ENCODE data around the gene PTGES2. TPM values are rescaled to one million over a fixed set of nuclear protein-coding genes. Genes with fewer than 3 reads are reported as not detected.

PTGES2 gene
- polyA plus RNA-seq, 1 donor from 2014 or later = 55.9 TPM

GRCh38 chr9:128100581-128100980, 26.9 kb downstream of the PTGES2 start:
- no peaks in the 10 kb centered on the region for H4K20me1 ChIP-seq (ENCODE audit: insufficient read depth)
- H3K27ac ChIP-seq (ENCODE audit: low read length) = no peak overlapping the region
- H3K9me3 ChIP-seq (ENCODE audit: low read length) = no peaks in the 10 kb centered on the region
- TF ChIP-seq EZH2 (IDR thresholded peaks at IDR 0.05; ENCODE audit: borderline replicate concordance, insufficient read depth, low read length, poor library complexity, severe bottlenecking) (no peak), SMC3 (conservative IDR thresholded peaks at IDR 0.05; ENCODE audit: poor library complexity) (no peak), EP300 (conservative IDR thresholded peaks at IDR 0.05; ENCODE audit: poor library complexity, severe bottlenecking) (no peak), RAD21 (conservative IDR thresholded peaks at IDR 0.05) (no peak), POLR2AphosphoS5 (IDR thresholded peaks at IDR 0.05) (no peak), MXI1 (conservative IDR thresholded peaks at IDR 0.05; ENCODE audit: poor library complexity, severe bottlenecking) (no peak), TAF1 (IDR thresholded peaks at IDR 0.05; ENCODE audit: low read depth) (no peak)
- TF ChIP-seq, protein P1, sequence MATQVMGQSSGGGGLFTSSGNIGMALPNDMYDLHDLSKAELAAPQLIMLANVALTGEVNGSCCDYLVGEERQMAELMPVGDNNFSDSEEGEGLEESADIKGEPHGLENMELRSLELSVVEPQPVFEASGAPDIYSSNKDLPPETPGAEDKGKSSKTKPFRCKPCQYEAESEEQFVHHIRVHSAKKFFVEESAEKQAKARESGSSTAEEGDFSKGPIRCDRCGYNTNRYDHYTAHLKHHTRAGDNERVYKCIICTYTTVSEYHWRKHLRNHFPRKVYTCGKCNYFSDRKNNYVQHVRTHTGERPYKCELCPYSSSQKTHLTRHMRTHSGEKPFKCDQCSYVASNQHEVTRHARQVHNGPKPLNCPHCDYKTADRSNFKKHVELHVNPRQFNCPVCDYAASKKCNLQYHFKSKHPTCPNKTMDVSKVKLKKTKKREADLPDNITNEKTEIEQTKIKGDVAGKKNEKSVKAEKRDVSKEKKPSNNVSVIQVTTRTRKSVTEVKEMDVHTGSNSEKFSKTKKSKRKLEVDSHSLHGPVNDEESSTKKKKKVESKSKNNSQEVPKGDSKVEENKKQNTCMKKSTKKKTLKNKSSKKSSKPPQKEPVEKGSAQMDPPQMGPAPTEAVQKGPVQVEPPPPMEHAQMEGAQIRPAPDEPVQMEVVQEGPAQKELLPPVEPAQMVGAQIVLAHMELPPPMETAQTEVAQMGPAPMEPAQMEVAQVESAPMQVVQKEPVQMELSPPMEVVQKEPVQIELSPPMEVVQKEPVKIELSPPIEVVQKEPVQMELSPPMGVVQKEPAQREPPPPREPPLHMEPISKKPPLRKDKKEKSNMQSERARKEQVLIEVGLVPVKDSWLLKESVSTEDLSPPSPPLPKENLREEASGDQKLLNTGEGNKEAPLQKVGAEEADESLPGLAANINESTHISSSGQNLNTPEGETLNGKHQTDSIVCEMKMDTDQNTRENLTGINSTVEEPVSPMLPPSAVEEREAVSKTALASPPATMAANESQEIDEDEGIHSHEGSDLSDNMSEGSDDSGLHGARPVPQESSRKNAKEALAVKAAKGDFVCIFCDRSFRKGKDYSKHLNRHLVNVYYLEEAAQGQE (IDR thresholded peaks at IDR 0.05; ENCODE audit: borderline replicate concordance) = no peak
- TF ChIP-seq, protein P2, sequence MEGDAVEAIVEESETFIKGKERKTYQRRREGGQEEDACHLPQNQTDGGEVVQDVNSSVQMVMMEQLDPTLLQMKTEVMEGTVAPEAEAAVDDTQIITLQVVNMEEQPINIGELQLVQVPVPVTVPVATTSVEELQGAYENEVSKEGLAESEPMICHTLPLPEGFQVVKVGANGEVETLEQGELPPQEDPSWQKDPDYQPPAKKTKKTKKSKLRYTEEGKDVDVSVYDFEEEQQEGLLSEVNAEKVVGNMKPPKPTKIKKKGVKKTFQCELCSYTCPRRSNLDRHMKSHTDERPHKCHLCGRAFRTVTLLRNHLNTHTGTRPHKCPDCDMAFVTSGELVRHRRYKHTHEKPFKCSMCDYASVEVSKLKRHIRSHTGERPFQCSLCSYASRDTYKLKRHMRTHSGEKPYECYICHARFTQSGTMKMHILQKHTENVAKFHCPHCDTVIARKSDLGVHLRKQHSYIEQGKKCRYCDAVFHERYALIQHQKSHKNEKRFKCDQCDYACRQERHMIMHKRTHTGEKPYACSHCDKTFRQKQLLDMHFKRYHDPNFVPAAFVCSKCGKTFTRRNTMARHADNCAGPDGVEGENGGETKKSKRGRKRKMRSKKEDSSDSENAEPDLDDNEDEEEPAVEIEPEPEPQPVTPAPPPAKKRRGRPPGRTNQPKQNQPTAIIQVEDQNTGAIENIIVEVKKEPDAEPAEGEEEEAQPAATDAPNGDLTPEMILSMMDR (IDR thresholded peaks at IDR 0.05; ENCODE audit: poor library complexity, severe bottlenecking) = no peak
- no peak overlapping the region for H2AFZ ChIP-seq (ENCODE audit: low read depth, low read length)
- no peaks in the 10 kb centered on the region for H3K9me2 ChIP-seq (ENCODE audit: insufficient read depth, low read length)
- no peak overlapping the region for H3K4me2 ChIP-seq (ENCODE audit: low read length)
- peaks cover under 1% of the 10 kb centered on the region for H3K79me2 ChIP-seq (replicated peaks; ENCODE audit: insufficient read depth, low read length)
- no peaks in the 10 kb centered on the region for H3K27me3 ChIP-seq (ENCODE audit: insufficient read depth, low read depth, low read length)
- H3K4me3 ChIP-seq (ENCODE audit: low read length) = no peak overlapping the region
- no peaks in the 10 kb centered on the region for H3K36me3 ChIP-seq (ENCODE audit: insufficient read depth, low read length)
- no peaks in the 10 kb centered on the region for H3F3A ChIP-seq (ENCODE audit: insufficient read depth, low read length, poor library complexity, severe bottlenecking)
- H3K9ac ChIP-seq (ENCODE audit: low read length) = no peak overlapping the region

DNA sequence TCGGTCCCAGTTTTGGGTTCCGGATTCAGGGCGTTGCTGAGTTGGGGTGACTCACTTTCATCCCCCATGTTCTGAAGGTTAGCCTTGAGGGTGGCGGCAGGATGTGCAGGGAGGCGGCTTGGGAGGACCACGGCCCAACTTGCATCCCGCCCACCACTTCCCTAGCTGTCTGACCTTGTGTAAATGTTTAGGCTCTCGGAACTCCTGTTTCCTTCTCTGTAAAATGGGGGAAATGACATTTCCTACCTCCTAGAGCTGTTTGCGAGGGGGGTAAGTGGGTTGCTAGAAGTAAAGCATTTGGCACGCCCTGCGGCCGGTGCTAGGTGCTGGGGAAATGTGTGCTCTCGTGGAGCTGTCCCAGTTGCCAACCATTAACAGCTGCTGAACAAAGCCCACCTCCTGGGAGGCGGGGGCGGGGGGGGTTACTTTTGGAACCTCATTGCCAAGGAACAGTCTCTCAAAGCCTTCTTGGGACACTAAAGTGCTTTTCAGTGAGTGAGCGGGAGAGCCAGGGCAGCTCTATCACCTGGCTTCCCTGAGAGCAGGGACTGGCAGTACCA, 27.5 kb downstream of the PTGES2 start:
- H3K79me2 ChIP-seq (replicated peaks; ENCODE audit: insufficient read depth, low read length) = peaks cover 6% of the 10 kb centered on the region
- H3K27ac ChIP-seq (ENCODE audit: low read length) = no peak overlapping the region
- no peaks in the 10 kb centered on the region for H3K9me3 ChIP-seq (ENCODE audit: low read length)
- peak overlapping the region; percentile 37 for H3K4me2 ChIP-seq (ENCODE audit: low read length)
- H2AFZ ChIP-seq (ENCODE audit: low read depth, low read length) = no peak overlapping the region
- no peak for TF ChIP-seq POLR2AphosphoS5 (IDR thresholded peaks at IDR 0.05)
- no peak for TF ChIP-seq MXI1 (conservative IDR thresholded peaks at IDR 0.05; ENCODE audit: poor library complexity, severe bottlenecking)
- TF ChIP-seq, protein P1 (IDR thresholded peaks at IDR 0.05; ENCODE audit: borderline replicate concordance) = no peak
- TF ChIP-seq SMC3 (conservative IDR thresholded peaks at IDR 0.05; ENCODE audit: poor library complexity) = no peak
- TF ChIP-seq EZH2 (IDR thresholded peaks at IDR 0.05; ENCODE audit: borderline replicate concordance, insufficient read depth, low read length, poor library complexity, severe bottlenecking) = no peak
- TF ChIP-seq RAD21 (conservative IDR thresholded peaks at IDR 0.05) = no peak
- no peak for TF ChIP-seq EP300 (conservative IDR thresholded peaks at IDR 0.05; ENCODE audit: poor library complexity, severe bottlenecking)
- TF ChIP-seq TAF1 (IDR thresholded peaks at IDR 0.05; ENCODE audit: low read depth) = no peak
- TF ChIP-seq, protein P2 (IDR thresholded peaks at IDR 0.05; ENCODE audit: poor library complexity, severe bottlenecking) = no peak
- no peaks in the 10 kb centered on the region for H3K27me3 ChIP-seq (ENCODE audit: insufficient read depth, low read depth, low read length)
- no peaks in the 10 kb centered on the region for H4K20me1 ChIP-seq (ENCODE audit: insufficient read depth)
- peak overlapping the region; percentile 69 for H3K9ac ChIP-seq (ENCODE audit: low read length)
- H3K36me3 ChIP-seq (ENCODE audit: insufficient read depth, low read length) = no peaks in the 10 kb centered on the region
- no peaks in the 10 kb centered on the region for H3F3A ChIP-seq (ENCODE audit: insufficient read depth, low read length, poor library complexity, severe bottlenecking)
- peak overlapping the region; percentile 67 for H3K4me3 ChIP-seq (ENCODE audit: low read length)
- H3K9me2 ChIP-seq (ENCODE audit: insufficient read depth, low read length) = no peaks in the 10 kb centered on the region

All from neural cell (in vitro differentiated cells).